Right atrium auricular region (tissue), 2 donors: Measurements from ENCODE around the gene MLKL. TPM values are rescaled to one million over a fixed set of nuclear protein-coding genes. Genes with fewer than 3 reads are reported as not detected.
"Not testable (repeated sequence)": the region's sequence is repeated elsewhere in the genome, so short reads cannot be mapped to it uniquely, and the experiment has no call there.

Source experiments
- DNase-seq: peaks from one replicate; pipeline ENCODE4 v3.0.0-alpha.2; 2019; ENCODE audit warnings: low spot score
- H3K27ac ChIP-seq, 2 donors: fragments of 200-600 bp; sonication (generic); 1 replicate in 1 of 2; 2 replicates in 1 of 2; pipeline ENCODE4 v1.5.1; 2016 to 2019
- H3K27me3 ChIP-seq, 2 donors: fragments of 200-600 bp; sonication (generic); one replicate each; pipeline versions ENCODE4 v1.5.1 to v1.6.0; 2017 to 2019
- H3K36me3 ChIP-seq: fragments of 200-600 bp; sonication (generic); one replicate; pipeline ENCODE4 v1.5.1; 2016
- H3K4me1 ChIP-seq, 2 donors: fragments of 200-600 bp; sonication (generic); one replicate each; pipeline versions ENCODE4 v1.5.1 to v1.6.0; 2017 to 2019
- H3K4me3 ChIP-seq, 2 donors: fragments of 200-600 bp; sonication (generic); 1 replicate in 1 of 2; 2 replicates in 1 of 2; pipeline ENCODE4 v1.5.1; 2017 to 2019; ENCODE audit warnings: mild to moderate bottlenecking in 1 of 2, moderate library complexity in 1 of 2
- H3K9me3 ChIP-seq, 2 donors: fragments of 200-600 bp; sonication (generic); one replicate each; pipeline ENCODE4 v1.5.1; 2019
- total RNA-seq, 2 donors: library from RNA; depleted of rRNA; stranded (reverse); fragments of >200 nt; gene quantifications; one replicate each; pipeline ENCODE4 v1.1.0, GENCODE V29; 2016
- TF ChIP-seq, protein P1 (sequence below), 2 donors: fragments of 200-600 bp; sonication (generic); IDR thresholded peaks; one replicate each; pipeline ENCODE4 v1.5.1; 2019; ENCODE audit warnings: antibody characterized with exemption in 2 of 2

MLKL gene
- total RNA-seq, 2 donors from 2014 or later = 4.3 to 6.2 TPM

GRCh38 chr16:74724820-74725549 is 24.3 kb upstream of the MLKL start:
- TF ChIP-seq, protein P1, sequence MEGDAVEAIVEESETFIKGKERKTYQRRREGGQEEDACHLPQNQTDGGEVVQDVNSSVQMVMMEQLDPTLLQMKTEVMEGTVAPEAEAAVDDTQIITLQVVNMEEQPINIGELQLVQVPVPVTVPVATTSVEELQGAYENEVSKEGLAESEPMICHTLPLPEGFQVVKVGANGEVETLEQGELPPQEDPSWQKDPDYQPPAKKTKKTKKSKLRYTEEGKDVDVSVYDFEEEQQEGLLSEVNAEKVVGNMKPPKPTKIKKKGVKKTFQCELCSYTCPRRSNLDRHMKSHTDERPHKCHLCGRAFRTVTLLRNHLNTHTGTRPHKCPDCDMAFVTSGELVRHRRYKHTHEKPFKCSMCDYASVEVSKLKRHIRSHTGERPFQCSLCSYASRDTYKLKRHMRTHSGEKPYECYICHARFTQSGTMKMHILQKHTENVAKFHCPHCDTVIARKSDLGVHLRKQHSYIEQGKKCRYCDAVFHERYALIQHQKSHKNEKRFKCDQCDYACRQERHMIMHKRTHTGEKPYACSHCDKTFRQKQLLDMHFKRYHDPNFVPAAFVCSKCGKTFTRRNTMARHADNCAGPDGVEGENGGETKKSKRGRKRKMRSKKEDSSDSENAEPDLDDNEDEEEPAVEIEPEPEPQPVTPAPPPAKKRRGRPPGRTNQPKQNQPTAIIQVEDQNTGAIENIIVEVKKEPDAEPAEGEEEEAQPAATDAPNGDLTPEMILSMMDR (IDR thresholded peaks at IDR 0.05) = no peak

GRCh38 chr16:74723256-74723655 is 22.6 kb upstream of the MLKL start:
- TF ChIP-seq, protein P1 (IDR thresholded peaks at IDR 0.05) = no peak
- no peak for DNase-seq
- Histone ChIP-seq H3K9me3 (peaks cover 0 to 11% of the 10 kb centered on the region in 2 donors), H3K4me1 (no peaks in the 10 kb centered on the region), H3K27ac (no peak overlapping the region), H3K4me3 (no peak overlapping the region), H3K27me3 (no peaks in the 10 kb centered on the region), H3K36me3 (no peaks in the 10 kb centered on the region)

More at GRCh38 chr16:74724820-74725549, 24.3 kb upstream of the MLKL start:
- Histone ChIP-seq H3K27me3 (no peaks in the 10 kb centered on the region), H3K4me1 (no peaks in the 10 kb centered on the region), H3K9me3 (peaks cover 0 to 11% of the 10 kb centered on the region in 2 donors), H3K36me3 (no peaks in the 10 kb centered on the region), H3K27ac (no peak overlapping the region), H3K4me3 (no peak overlapping the region)
- no peak for DNase-seq

DNA sequence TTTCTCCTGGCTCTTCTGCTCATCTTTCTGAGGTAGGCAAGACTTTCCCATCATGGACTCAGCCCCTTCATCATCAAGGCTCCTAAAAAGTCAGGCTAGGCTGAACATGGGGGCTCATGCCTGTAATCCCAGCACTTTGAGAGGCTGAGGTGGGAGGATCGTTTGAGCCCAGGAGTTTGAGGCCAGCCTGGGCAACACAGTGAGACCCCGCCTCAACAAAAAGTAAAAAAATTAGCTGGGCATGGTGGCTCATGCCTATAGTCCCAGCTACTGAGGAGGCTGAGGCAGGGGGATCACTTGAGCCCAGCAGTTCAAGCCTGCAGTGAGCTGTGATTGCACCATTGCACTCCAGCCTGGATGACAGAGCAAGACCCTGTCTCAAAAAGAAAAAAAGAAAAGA is 21.5 kb upstream of the MLKL start:
- not testable (repeated sequence) for H3K36me3 ChIP-seq, H3K4me1 ChIP-seq, DNase-seq, H3K4me3 ChIP-seq, H3K27me3 ChIP-seq, H3K9me3 ChIP-seq, H3K27ac ChIP-seq

- TF ChIP-seq, protein P1 (IDR thresholded peaks at IDR 0.05) = no peak
- Histone ChIP-seq H3K27me3 (no peaks in the 10 kb centered on the region), H3K4me1 (no peaks in the 10 kb centered on the region), H3K9me3 (peaks cover 0 to 3% of the 10 kb centered on the region in 2 donors), H3K27ac (no peak overlapping the region), H3K4me3 (no peak overlapping the region), H3K36me3 (no peaks in the 10 kb centered on the region)
- DNase-seq = no peak
Measured at GRCh38 chr16:74721716-74722115, 21.1 kb upstream of the MLKL start.

DNA sequence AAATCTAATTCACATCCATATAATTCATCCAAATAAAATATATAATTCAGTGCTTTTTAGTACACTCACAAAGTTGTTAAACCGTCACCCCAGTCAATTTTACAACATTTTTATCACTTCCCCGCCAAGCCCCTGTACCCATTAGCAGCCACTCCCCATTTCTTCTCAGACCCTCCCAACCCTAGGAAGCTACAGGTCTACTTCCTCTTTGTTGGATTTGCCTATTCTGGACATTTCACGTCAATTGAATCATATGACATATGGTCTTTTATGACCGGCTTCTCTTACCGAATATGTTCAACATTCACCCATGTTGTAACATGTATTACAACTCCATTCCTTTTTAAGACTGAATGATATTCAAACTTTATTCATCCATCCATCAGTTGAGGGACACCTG is 19.9 kb upstream of the MLKL start:
- Histone ChIP-seq H3K27me3 (no peaks in the 10 kb centered on the region), H3K27ac (no peak overlapping the region), H3K36me3 (no peaks in the 10 kb centered on the region), H3K4me3 (no peak overlapping the region), H3K4me1 (no peaks in the 10 kb centered on the region), H3K9me3 (no peaks in the 10 kb centered on the region)
- TF ChIP-seq, protein P1 (IDR thresholded peaks at IDR 0.05) = no peak
- no peak for DNase-seq

DNA sequence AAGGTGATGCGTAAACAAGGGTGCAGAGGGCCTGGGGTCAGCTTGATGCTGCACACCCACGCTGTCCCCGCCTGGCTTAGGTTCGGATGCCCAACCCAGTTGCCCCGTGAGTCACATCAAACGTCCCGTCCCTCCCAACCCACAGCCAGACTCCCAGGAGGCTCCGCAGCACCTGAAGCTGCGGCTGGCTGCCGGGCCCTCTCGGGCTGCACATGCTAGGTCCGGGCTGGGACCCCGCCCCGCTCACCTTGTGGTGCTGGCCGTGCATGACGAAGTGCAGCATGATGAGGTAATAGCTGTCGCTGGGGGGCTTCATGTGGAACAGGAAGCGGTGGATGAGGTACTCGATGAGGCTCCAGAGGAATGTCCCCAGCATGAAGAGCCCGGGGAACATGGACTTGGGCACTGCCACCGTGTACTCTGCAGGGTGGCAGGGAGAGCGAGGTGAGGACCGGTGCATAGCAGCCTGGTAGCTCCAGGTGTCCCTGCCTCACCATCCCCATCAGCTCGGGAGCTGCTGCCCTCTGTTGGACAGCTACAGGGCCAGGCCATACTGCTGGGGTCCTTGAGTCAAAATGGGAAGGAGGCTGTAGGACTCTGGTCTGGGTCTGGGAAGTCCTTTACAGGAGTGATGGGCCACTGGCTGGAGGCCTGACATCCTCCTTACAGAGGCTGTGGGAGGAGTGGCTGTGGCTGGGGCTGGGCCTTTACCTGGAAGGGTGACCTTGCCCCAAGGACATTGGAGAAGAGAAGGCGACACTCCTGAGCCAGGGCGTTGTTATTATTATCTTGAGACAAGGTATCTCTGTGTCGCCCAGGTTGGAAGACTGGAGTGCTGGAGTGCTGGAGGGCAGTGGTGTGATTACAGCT is 18.3 kb upstream of the MLKL start:
- H3K27ac ChIP-seq = no peak overlapping the region
- H3K36me3 ChIP-seq = no peaks in the 10 kb centered on the region
- TF ChIP-seq, protein P1 (IDR thresholded peaks at IDR 0.05) = no peak
- DNase-seq = no peak
- no peak overlapping the region for H3K4me3 ChIP-seq
- H3K27me3 ChIP-seq = no peaks in the 10 kb centered on the region
- H3K9me3 ChIP-seq = no peaks in the 10 kb centered on the region
- H3K4me1 ChIP-seq = no peaks in the 10 kb centered on the region
